CD8-positive, alpha-beta memory T cell (primary cell): ENCODE results near the gene TERB1. TPM values are rescaled to one million over a fixed set of nuclear protein-coding genes. Genes with fewer than 3 reads are reported as not detected.
A peak's percentile ranks its signal among the peaks of the same experiment; 100 is the strongest.

Source experiments
- CTCF ChIA-PET: fragments of 350-600 bp; sonication (Branson Sonifier 250); formaldehyde crosslinking; loops from one replicate; lab custom pipeline; 2021; ENCODE audit warnings: antibody characterized with exemption; lab: Charles Lee
- POLR2A ChIA-PET: fragments of 350-600 bp; sonication (Branson Sonifier 250); formaldehyde crosslinking; loops from one replicate; lab custom pipeline; 2021; ENCODE audit warnings: antibody characterized with exemption; lab: Charles Lee
- DNase-seq, 5 donors: peaks; one replicate each; pipeline versions ENCODE4 v3.0.0 to v3.0.0-alpha.2; 2020 to 2022; ENCODE audit warnings: mixed read lengths in 1 of 5
- H3K27ac ChIP-seq: one replicate; pipeline ENCODE4 v1.7.0; 2013; ENCODE audit warnings: low read depth, mild to moderate bottlenecking, low read length, moderate library complexity
- H3K27me3 ChIP-seq: 2 replicates; pipeline ENCODE4 v1.7.0; 2013; ENCODE audit warnings: low read length, mild to moderate bottlenecking; ENCODE audit not compliant: insufficient read depth, poor library complexity, severe bottlenecking
- H3K36me3 ChIP-seq: 2 replicates; pipeline ENCODE4 v1.7.0; 2013; ENCODE audit warnings: mild to moderate bottlenecking, low read length, moderate library complexity; ENCODE audit not compliant: insufficient read depth
- H3K4me1 ChIP-seq: 2 replicates; pipeline ENCODE4 v1.7.0; 2013; ENCODE audit warnings: mild to moderate bottlenecking, low read length, moderate library complexity; ENCODE audit not compliant: insufficient read depth
- H3K4me3 ChIP-seq: 2 replicates; pipeline ENCODE4 v1.7.0; 2013; ENCODE audit warnings: mild to moderate bottlenecking, low read length
- H3K9me3 ChIP-seq: 2 replicates; pipeline ENCODE4 v1.7.0; 2013; ENCODE audit warnings: mild to moderate bottlenecking, low read length
- H3K27ac Mint-ChIP-seq, 8 donors: one replicate each; pipeline ENCODE4 v1.8.0; 2020 to 2021; ENCODE audit warnings: mixed read lengths in 8 of 8, mild to moderate bottlenecking in 6 of 8, inconsistent platforms in 3 of 8, moderate library complexity in 3 of 8
- H3K27me3 Mint-ChIP-seq, 2 donors: one replicate each; pipeline ENCODE4 v1.8.0; 2020 to 2021; ENCODE audit warnings: mixed read lengths in 2 of 2, mild to moderate bottlenecking in 1 of 2, moderate library complexity in 1 of 2
- H3K36me3 Mint-ChIP-seq, 3 donors: one replicate each; pipeline ENCODE4 v1.8.0; 2020 to 2021; ENCODE audit warnings: mixed read lengths in 3 of 3, inconsistent platforms in 1 of 3, mild to moderate bottlenecking in 1 of 3
- H3K4me1 Mint-ChIP-seq, 3 donors: one replicate each; pipeline ENCODE4 v1.8.0; 2020 to 2021; ENCODE audit warnings: mixed read lengths in 3 of 3, inconsistent platforms in 1 of 3, mild to moderate bottlenecking in 1 of 3
- H3K4me3 Mint-ChIP-seq, 7 donors: one replicate each; pipeline ENCODE4 v1.8.0; 2020 to 2021; ENCODE audit warnings: mixed read lengths in 7 of 7, mild to moderate bottlenecking in 6 of 7, moderate library complexity in 4 of 7, inconsistent platforms in 2 of 7
- H3K9me3 Mint-ChIP-seq, 5 donors: one replicate each; pipeline ENCODE4 v1.8.0; 2020 to 2022; ENCODE audit warnings: mixed read lengths in 5 of 5, mild to moderate bottlenecking in 3 of 5, moderate library complexity in 2 of 5, inconsistent platforms in 1 of 5
- polyA plus RNA-seq: library from polyadenylated mRNA; unstranded; fragments of 300-500 nt; fragmentation: Illumina TruSeq; gene quantifications from one replicate; pipeline ENCODE4 v1.2.3, GENCODE V29; 2021
- total RNA-seq, 2 experiments: library from RNA; stranded (reverse); gene quantifications; one replicate each; pipeline ENCODE4 v1.2.3, GENCODE V29; 2021

The TERB1 gene
- total and polyA plus RNA-seq, 3 experiments from 2014 or later, result 0.20 TPM; not detected in 2

GRCh38 chr16:66846266-66846665, 44.9 kb upstream of the TERB1 start:
- Histone ChIP-seq H3K4me1 (no peaks in the 10 kb centered on the region), H3K36me3 (no peaks in the 10 kb centered on the region), H3K9me3 (no peaks in the 10 kb centered on the region), H3K27ac (no peak overlapping the region), H3K4me3 (no peak overlapping the region), H3K27me3 (peaks cover 15% of the 10 kb centered on the region)
- Mint-ChIP-seq H3K9me3 (no peaks in the 10 kb centered on the region), H3K4me1 (peaks cover 3 to 16% (median 5%) of the 10 kb centered on the region in 3 donors), H3K27me3 (peaks cover 39 to 43% of the 10 kb centered on the region in 2 donors), H3K36me3 (no peaks in the 10 kb centered on the region), H3K4me3 (peak overlapping the region in 3 of 7 donors; percentile 9 to 29 (median 24)), H3K27ac (peak overlapping the region in 2 of 8 donors; percentile 0 to 77)
- DNase-seq, result no peak
- ChIA-PET POLR2A (no interaction called here), CTCF (interaction anchor here (1.2 to 1.8 kb wide), 3 partner anchors 16 to 23 kb away, joined by 3 to 7 read pairs (median 5); partner anchors contain the start of gene NAE1)

- H3K36me3 Mint-ChIP-seq, result no peaks in the 10 kb centered on the region
- CTCF ChIA-PET, result interaction anchor here (1.5 to 1.8 kb wide), 2 partner anchors 15 to 22 kb away, joined by 5 to 7 read pairs; partner anchors contain the start of gene NAE1
These were observed 44.4 kb upstream of the TERB1 start for GRCh38 chr16:66845791-66846221.

DNA sequence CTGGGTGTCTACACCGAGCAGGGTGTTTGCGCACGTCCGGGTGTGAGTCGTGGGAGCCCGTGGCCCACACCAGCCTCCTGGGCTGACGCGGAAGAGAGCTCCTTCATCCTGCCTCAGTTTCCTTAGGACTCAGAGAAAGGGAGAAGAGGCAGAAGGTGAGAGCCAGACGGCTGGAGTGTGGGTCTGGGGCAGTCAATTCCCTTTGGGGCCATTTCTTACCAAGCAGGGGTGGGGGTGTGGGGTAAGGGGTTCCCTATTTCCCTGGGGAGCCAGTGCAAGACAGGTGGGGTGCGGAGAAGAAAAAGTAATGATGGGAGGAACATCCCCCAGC, 43.7 kb upstream of the TERB1 start:
- POLR2A ChIA-PET, result no interaction called here
- Mint-ChIP-seq H3K4me1 (peaks cover 3 to 16% (median 5%) of the 10 kb centered on the region in 3 donors), H3K4me3 (peak overlapping the region in 3 of 7 donors; percentile 13 to 65 (median 25)), H3K36me3 (no peaks in the 10 kb centered on the region), H3K9me3 (no peaks in the 10 kb centered on the region), H3K27ac (no peak overlapping the region), H3K27me3 (peaks cover 39 to 45% of the 10 kb centered on the region in 2 donors)
- Histone ChIP-seq H3K36me3 (no peaks in the 10 kb centered on the region), H3K9me3 (no peaks in the 10 kb centered on the region), H3K27ac (no peak overlapping the region), H3K4me3 (no peak overlapping the region), H3K4me1 (no peaks in the 10 kb centered on the region), H3K27me3 (peaks cover 15% of the 10 kb centered on the region)
- no peak for DNase-seq
- CTCF ChIA-PET, result interaction anchor here (1.8 kb wide), 1 partner anchor 23 kb away, joined by 5 read pairs; no protein-coding TSS in a partner anchor

More at GRCh38 chr16:66845791-66846221, 44.4 kb upstream of the TERB1 start:
- Histone ChIP-seq H3K9me3 (no peaks in the 10 kb centered on the region), H3K27ac (no peak overlapping the region), H3K36me3 (no peaks in the 10 kb centered on the region), H3K27me3 (peaks cover 15% of the 10 kb centered on the region), H3K4me1 (no peaks in the 10 kb centered on the region), H3K4me3 (no peak overlapping the region)
- Mint-ChIP-seq H3K9me3 (no peaks in the 10 kb centered on the region), H3K27me3 (peaks cover 39 to 43% of the 10 kb centered on the region in 2 donors), H3K4me1 (peaks cover 3 to 16% (median 5%) of the 10 kb centered on the region in 3 donors), H3K4me3 (peak overlapping the region in 3 of 7 donors; percentile 9 to 29 (median 24)), H3K27ac (peak overlapping the region in 2 of 8 donors; percentile 0 to 77)
- POLR2A ChIA-PET, result interaction anchor here (0.5 kb wide), 1 partner anchor 1399 kb away, joined by 3 read pairs; the partner anchor contains the start of gene PLA2G15
- DNase-seq, result no peak

DNA sequence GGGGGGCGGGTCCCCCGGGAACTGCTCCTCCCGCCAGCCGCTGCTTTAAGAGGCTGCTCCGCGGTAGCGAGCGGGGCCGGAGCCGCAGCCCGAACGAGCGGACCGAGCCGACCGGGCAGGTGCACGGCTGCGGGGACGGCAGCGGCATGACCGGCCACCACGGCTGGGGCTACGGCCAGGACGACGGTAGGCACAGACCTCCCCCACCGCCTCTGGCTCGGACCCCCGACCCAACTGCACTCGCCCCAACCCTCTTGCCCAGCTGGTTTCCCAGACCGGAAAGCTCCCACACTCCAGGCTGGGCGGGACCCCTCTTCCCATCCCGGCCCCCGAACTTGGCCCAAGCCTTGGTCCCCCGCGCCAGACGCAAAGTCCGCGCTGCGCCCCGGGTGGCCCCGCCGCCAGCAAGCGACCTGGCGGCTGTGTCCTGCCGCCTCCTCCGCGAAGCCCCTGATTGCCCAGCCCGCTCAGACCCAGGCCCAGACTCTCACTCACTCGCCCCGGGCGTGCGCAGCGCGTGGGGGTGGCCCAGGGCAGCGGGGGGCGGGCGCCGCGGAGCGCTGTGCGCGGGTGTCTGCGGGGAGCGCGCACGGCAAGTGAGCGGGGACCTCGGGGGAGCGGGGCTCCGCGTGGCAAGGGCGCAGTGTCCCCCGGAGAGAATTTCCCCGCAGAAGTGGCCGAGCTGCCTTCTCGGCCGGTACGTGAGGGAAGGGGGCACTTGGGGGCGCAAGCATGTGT, 43.1 kb upstream of the TERB1 start, which contains the start of gene CA7:
Gene CA7 (plus strand): TSS at position 73 of the 738 bp plus-strand sequence. CDS start 74 bp downstream, at position 147.
- no peak within 1 kb of the TSS for H3K27ac ChIP-seq
- H3K4me3 ChIP-seq, result no peak within 1 kb of the TSS
- H3K4me1 ChIP-seq, result no peaks in the 10 kb centered on the region
- Mint-ChIP-seq H3K9me3 (no peaks in the 10 kb centered on the region), H3K27ac (peak within 1 kb of the TSS in 2 of 8 donors; percentile 21 to 65), H3K4me1 (peaks cover 3 to 16% (median 5%) of the 10 kb centered on the region in 3 donors), H3K27me3 (peaks cover 39 to 48% of the 10 kb centered on the region in 2 donors), H3K36me3 (no peaks in the 10 kb centered on the region), H3K4me3 (peak within 1 kb of the TSS in 6 of 7 donors; percentile 13 to 71 (median 64))
- CTCF ChIA-PET, result interaction anchor here (1.8 to 3.3 kb wide), 2 partner anchors 13 to 23 kb away, joined by 5 to 19 read pairs; partner anchors contain the start of gene NAE1
- H3K36me3 ChIP-seq, result no peaks in the 10 kb centered on the region
- no peak for DNase-seq
- H3K27me3 ChIP-seq, result peaks cover 15% of the 10 kb centered on the region
- POLR2A ChIA-PET, result no interaction called here
- no peaks in the 10 kb centered on the region for H3K9me3 ChIP-seq

GRCh38 chr16:66844009-66844341, 42.6 kb upstream of the TERB1 start:
- H3K9me3 Mint-ChIP-seq, result no peaks in the 10 kb centered on the region
- H3K27me3 ChIP-seq, result peaks cover 15% of the 10 kb centered on the region
- no peaks in the 10 kb centered on the region for H3K9me3 ChIP-seq
- peaks cover 3 to 16% (median 5%) of the 10 kb centered on the region in 3 donors for H3K4me1 Mint-ChIP-seq
- H3K36me3 ChIP-seq, result no peaks in the 10 kb centered on the region
- POLR2A ChIA-PET, result no interaction called here
- peak overlapping the region in 1 of 8 donors; percentile 21 for H3K27ac Mint-ChIP-seq
- H3K36me3 Mint-ChIP-seq, result no peaks in the 10 kb centered on the region
- H3K4me1 ChIP-seq, result no peaks in the 10 kb centered on the region
- CTCF ChIA-PET, result interaction anchor here (3.3 kb wide), 1 partner anchor 13 kb away, joined by 19 read pairs; the partner anchor contains the start of gene NAE1
- H3K4me3 Mint-ChIP-seq, result peak overlapping the region in 5 of 7 donors; percentile 26 to 71 (median 64)
- peaks cover 39 to 48% of the 10 kb centered on the region in 2 donors for H3K27me3 Mint-ChIP-seq
- no peak overlapping the region for H3K4me3 ChIP-seq
- no peak overlapping the region for H3K27ac ChIP-seq
- DNase-seq, result no peak

DNA sequence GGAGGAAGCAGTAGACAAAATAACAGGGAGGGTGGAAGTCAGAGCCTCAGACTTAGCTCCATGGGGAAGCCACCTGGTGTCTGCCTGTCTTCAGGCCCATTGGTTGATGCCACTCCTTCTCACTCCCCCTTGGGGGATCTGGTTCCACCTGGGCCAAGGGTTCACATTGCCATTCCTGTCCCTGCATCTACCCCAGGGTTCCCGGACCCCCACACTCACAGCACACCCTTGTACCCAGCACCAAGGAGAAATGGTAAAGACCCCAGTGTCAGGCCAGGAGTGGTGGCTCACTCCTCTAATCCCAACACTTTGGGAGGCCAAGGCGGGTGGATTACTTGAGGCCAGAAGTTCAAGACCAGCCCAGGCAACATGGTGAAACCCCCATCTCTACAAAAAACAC, 41.8 kb upstream of the TERB1 start:
- H3K27ac Mint-ChIP-seq, result no peak overlapping the region
- ChIA-PET POLR2A (no interaction called here), CTCF (interaction anchor here (3.3 kb wide), 1 partner anchor 12 kb away, joined by 19 read pairs; the partner anchor contains the start of gene NAE1)

DNA sequence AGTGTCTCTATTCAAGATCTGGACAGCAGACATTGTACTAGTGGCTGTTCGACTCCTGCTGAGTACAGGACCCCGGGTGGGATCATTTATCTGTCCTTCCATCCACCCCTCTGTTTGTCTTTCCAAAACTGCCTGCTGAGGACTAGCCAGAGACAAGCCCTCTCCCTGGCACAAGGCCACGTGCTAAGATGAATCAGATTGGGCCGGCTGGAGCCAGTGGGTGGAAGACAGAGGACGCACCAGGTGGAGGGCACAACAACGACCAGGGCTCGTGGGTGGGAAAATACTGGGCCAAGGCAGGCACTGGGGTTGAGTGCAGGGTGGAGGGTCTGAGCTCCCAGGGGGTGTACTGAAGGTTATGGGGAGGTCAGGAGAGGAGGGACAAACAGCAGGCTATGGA, 41.4 kb upstream of the TERB1 start:
- H3K4me1 ChIP-seq, result no peaks in the 10 kb centered on the region
- no peaks in the 10 kb centered on the region for H3K36me3 Mint-ChIP-seq
- H3K27ac Mint-ChIP-seq, result no peak overlapping the region
- H3K36me3 ChIP-seq, result no peaks in the 10 kb centered on the region
- no peak for DNase-seq
- no peak overlapping the region for H3K4me3 ChIP-seq
- H3K4me3 Mint-ChIP-seq, result peak overlapping the region in 1 of 7 donors; percentile 9
- POLR2A ChIA-PET, result no interaction called here
- no peak overlapping the region for H3K27ac ChIP-seq
- no peaks in the 10 kb centered on the region for H3K9me3 Mint-ChIP-seq
- peaks cover 3 to 16% (median 5%) of the 10 kb centered on the region in 3 donors for H3K4me1 Mint-ChIP-seq
- peaks cover 15% of the 10 kb centered on the region for H3K27me3 ChIP-seq
- CTCF ChIA-PET, result interaction anchor here (1.6 to 3.3 kb wide), 2 partner anchors 12 to 30 kb away, joined by 4 to 19 read pairs; partner anchors contain the start of gene NAE1
- H3K9me3 ChIP-seq, result no peaks in the 10 kb centered on the region
- peaks cover 39 to 56% of the 10 kb centered on the region in 2 donors for H3K27me3 Mint-ChIP-seq

More for the DNA sequence above, 41.8 kb upstream of the TERB1 start:
- Mint-ChIP-seq H3K27me3 (peaks cover 39 to 54% of the 10 kb centered on the region in 2 donors), H3K4me3 (peak overlapping the region in 1 of 7 donors; percentile 26), H3K36me3 (no peaks in the 10 kb centered on the region), H3K9me3 (no peaks in the 10 kb centered on the region), H3K4me1 (peaks cover 3 to 16% (median 5%) of the 10 kb centered on the region in 3 donors)
- Histone ChIP-seq H3K36me3 (no peaks in the 10 kb centered on the region), H3K9me3 (no peaks in the 10 kb centered on the region), H3K27me3 (peaks cover 15% of the 10 kb centered on the region), H3K4me3 (no peak overlapping the region), H3K4me1 (no peaks in the 10 kb centered on the region), H3K27ac (no peak overlapping the region)
- no peak for DNase-seq
